Keratinocyte (primary cell): ENCODE results near the gene MGMT.

Source experiments
- EZH2 ChIP-seq: IDR thresholded peaks from one replicate; pipeline ENCODE4 v1.6.1; 2012; ENCODE audit warnings: inconsistent platforms, mild to moderate bottlenecking, low read length, moderate library complexity
- TF ChIP-seq, protein P1 (sequence below), 3 experiments: IDR thresholded peaks in 1 of 3; conservative IDR thresholded peaks in 1 of 3; optimal IDR thresholded peaks in 1 of 3; 2 replicates in 2 of 3; 3 replicates in 1 of 3; pipeline versions ENCODE3 to v1.5.1; 2011; ENCODE audit warnings: low read length in 3 of 3, mild to moderate bottlenecking in 3 of 3, moderate library complexity in 2 of 3, control low read depth in 1 of 3, inconsistent platforms in 1 of 3; ENCODE audit not compliant: insufficient read depth in 2 of 3; ENCODE audit errors: extremely low read depth in 1 of 3

- TF ChIP-seq, protein P1, sequence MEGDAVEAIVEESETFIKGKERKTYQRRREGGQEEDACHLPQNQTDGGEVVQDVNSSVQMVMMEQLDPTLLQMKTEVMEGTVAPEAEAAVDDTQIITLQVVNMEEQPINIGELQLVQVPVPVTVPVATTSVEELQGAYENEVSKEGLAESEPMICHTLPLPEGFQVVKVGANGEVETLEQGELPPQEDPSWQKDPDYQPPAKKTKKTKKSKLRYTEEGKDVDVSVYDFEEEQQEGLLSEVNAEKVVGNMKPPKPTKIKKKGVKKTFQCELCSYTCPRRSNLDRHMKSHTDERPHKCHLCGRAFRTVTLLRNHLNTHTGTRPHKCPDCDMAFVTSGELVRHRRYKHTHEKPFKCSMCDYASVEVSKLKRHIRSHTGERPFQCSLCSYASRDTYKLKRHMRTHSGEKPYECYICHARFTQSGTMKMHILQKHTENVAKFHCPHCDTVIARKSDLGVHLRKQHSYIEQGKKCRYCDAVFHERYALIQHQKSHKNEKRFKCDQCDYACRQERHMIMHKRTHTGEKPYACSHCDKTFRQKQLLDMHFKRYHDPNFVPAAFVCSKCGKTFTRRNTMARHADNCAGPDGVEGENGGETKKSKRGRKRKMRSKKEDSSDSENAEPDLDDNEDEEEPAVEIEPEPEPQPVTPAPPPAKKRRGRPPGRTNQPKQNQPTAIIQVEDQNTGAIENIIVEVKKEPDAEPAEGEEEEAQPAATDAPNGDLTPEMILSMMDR (optimal IDR thresholded peaks at IDR 0.05 in 1 of 3, IDR thresholded peaks at IDR 0.05 in 1 of 3, conservative IDR thresholded peaks at IDR 0.05 in 1 of 3; ENCODE audit: extremely low read depth in 1 of 3, insufficient read depth in 2 of 3, low read length in 3 of 3), result no peak
- TF ChIP-seq EZH2, result no peak
Observed at GRCh38 chr10:129646973-129647372, 179.9 kb downstream of the MGMT start.
